Colonic mucosa (tissue), 4 donors: ENCODE results near the gene CERS1. TPM values are rescaled to one million over a fixed set of nuclear protein-coding genes. Genes with fewer than 3 reads are reported as not detected.
A peak's percentile ranks its signal among the peaks of the same experiment; 100 is the strongest.

Experiments
- DNase-seq: peaks from one replicate; pipeline ENCODE4 v3.0.0-alpha.2; 2020
- H3K27ac ChIP-seq: fragments of 200-600 bp; one replicate; pipeline ENCODE4 v1.8.0; 2021
- H3K27me3 ChIP-seq: fragments of 200-600 bp; one replicate; pipeline ENCODE4 v1.8.0; 2021
- H3K36me3 ChIP-seq: fragments of 200-600 bp; one replicate; pipeline ENCODE4 v1.8.0; 2021
- H3K4me1 ChIP-seq: fragments of 200-600 bp; one replicate; pipeline ENCODE4 v1.8.0; 2021; ENCODE audit warnings: mild to moderate bottlenecking
- H3K4me3 ChIP-seq: fragments of 200-600 bp; one replicate; pipeline ENCODE4 v1.8.0; 2021
- H3K9ac ChIP-seq, 2 donors: one replicate each; pipeline ENCODE4 v1.7.0; 2013; ENCODE audit warnings: control low read depth in 2 of 2, low read depth in 2 of 2, low read length in 2 of 2
- H3K9me3 ChIP-seq: fragments of 200-600 bp; one replicate; pipeline ENCODE4 v1.8.0; 2021
- CTCF ChIP-seq: fragments of 200-600 bp; IDR thresholded peaks from one replicate; pipeline ENCODE4 v1.8.0; 2022; ENCODE audit warnings: antibody characterized with exemption, mild to moderate bottlenecking
- intact Hi-C: fragments of 100-400 bp; cut with DNase I; formaldehyde crosslinking; loops from one replicate; pipeline ENCODE4 v1.14.1; 2022
- total RNA-seq, 2 donors: library from RNA; stranded (reverse); fragmentation: NEBNext Ultra II Directional in 1 of 2; extraction: Animal tissue kit (Norgen Biotek cat#: 25700) in 1 of 2; gene quantifications; one replicate each; pipeline ENCODE4 v1.2.1, GENCODE V29; 2021
- donor health status: healthy.
- donor health status: DM: no; HTN: no; CAD: no.
- donor health status: DM: no; HTN: no; CAD: no.

CERS1 gene
- total RNA-seq, 2 donors from 2014 or later = 0.15 to 0.58 TPM

DNA sequence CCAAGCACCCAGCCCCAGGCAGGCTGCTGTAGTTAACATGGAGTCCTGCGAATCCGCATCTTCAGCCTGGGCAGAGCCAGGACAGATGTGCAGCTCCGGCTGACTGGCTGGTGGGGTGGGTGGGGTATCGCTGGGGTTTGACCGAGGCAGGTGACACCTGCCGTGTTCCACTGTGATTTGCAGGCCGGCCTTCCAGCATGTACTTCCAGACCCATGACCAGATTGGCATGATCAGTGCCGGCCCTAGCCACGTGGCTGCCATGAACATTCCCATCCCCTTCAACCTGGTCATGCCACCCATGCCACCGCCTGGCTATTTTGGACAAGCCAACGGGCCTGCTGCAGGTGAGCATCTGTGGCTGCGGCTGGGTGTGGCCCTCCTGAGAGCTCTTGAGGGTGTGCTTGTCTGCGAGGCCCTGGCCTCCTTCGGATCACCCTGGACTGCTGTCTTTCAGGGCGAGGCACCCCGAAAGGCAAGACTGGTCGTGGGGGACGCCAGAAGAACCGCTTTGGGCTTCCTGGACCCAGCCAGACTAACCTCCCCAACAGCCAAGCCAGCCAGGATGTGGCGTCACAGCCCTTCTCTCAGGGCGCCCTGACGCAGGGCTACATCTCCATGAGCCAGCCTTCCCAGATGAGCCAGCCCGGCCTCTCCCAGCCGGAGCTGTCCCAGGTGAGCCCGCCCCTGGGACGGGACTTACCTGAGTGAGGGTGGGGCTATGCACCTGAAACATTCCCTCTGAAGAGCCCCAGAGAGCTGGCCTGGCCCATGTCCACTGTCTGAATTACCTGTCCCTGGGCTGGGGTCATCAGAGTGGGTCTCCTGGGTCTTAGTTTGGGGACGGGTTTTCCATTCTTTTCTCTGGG, 30.6 kb downstream of the CERS1 start:
- peak; percentile 16 for DNase-seq
- Histone ChIP-seq H3K9ac (no peak overlapping the region), H3K4me1 (no peaks in the 10 kb centered on the region), H3K27me3 (peaks cover 6% of the 10 kb centered on the region), H3K4me3 (no peak overlapping the region), H3K27ac (no peak overlapping the region), H3K9me3 (no peaks in the 10 kb centered on the region), H3K36me3 (peaks cover 46% of the 10 kb centered on the region)
- intact Hi-C loops = no loop called here
- TF ChIP-seq CTCF = no peak

GRCh38 chr19:18863843-18864362, 32.1 kb downstream of the CERS1 start:
- Histone ChIP-seq H3K27me3 (no peaks in the 10 kb centered on the region), H3K9me3 (no peaks in the 10 kb centered on the region), H3K27ac (no peak overlapping the region), H3K4me3 (no peak overlapping the region), H3K9ac (no peak overlapping the region), H3K36me3 (peaks cover 54% of the 10 kb centered on the region), H3K4me1 (no peaks in the 10 kb centered on the region)
- intact Hi-C loops = no loop called here
- TF ChIP-seq CTCF = no peak
- peak; percentile 17 for DNase-seq

DNA sequence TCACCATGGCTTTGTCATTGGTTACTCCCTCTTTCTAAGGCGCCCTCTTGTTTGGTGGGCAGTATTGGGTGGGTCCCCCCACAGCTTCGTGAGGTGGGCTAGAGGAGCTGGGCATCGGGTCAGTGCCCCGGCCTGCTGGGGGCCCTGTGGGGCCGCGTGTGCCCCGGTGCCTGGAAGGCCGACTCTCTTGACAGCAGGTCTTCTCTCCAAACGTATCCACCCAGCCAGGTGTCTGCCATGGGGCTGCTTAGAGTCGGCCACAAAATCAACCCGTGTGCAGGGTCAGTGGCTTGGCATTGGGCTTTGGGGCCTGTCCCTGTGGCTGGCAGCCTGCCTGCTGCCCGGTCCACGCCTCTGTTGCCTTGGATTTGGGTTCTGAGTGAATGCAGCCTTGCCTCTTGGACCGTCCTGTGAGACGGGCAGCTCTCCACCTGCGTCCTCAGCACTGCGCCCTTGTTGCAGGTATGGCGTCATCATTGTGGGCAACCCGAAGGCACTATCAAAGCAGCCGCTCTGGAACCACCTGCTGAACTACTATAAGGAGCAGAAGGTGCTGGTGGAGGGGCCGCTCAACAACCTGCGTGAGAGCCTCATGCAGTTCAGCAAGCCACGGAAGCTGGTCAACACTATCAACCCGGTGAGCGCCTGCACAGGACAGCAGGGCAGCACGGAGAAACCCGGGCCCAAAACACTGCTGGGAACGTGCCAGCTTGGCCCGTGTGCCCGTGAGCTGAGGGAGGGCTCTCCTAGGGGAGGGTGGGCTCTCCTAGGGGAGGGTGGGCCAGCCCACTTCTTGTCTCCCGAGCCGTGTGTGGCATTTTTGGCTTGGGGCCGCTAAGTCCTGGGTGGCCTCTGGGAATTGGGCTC, 32.7 kb downstream of the CERS1 start:
- H3K36me3 ChIP-seq = peaks cover 54% of the 10 kb centered on the region
- no peaks in the 10 kb centered on the region for H3K27me3 ChIP-seq
- no peaks in the 10 kb centered on the region for H3K9me3 ChIP-seq
- H3K9ac ChIP-seq = no peak overlapping the region
- DNase-seq = peak; percentile 15
- H3K4me3 ChIP-seq = no peak overlapping the region
- H3K27ac ChIP-seq = no peak overlapping the region
- H3K4me1 ChIP-seq = no peaks in the 10 kb centered on the region
- TF ChIP-seq CTCF = no peak
- intact Hi-C loops = no loop called here

GRCh38 chr19:18861917-18862316, 34.0 kb downstream of the CERS1 start:
- Histone ChIP-seq H3K4me1 (no peaks in the 10 kb centered on the region), H3K9ac (no peak overlapping the region), H3K9me3 (no peaks in the 10 kb centered on the region), H3K27ac (no peak overlapping the region), H3K36me3 (peaks cover 53% of the 10 kb centered on the region), H3K4me3 (no peak overlapping the region), H3K27me3 (no peaks in the 10 kb centered on the region)
- DNase-seq = no peak
- intact Hi-C loops = no loop called here
- TF ChIP-seq CTCF = no peak

GRCh38 chr19:18861235-18861634, 34.7 kb downstream of the CERS1 start:
- Histone ChIP-seq H3K9me3 (no peaks in the 10 kb centered on the region), H3K4me3 (no peak overlapping the region), H3K9ac (no peak overlapping the region), H3K27me3 (no peaks in the 10 kb centered on the region), H3K27ac (no peak overlapping the region), H3K36me3 (peaks cover 59% of the 10 kb centered on the region), H3K4me1 (no peaks in the 10 kb centered on the region)
- intact Hi-C loops = no loop called here
- TF ChIP-seq CTCF = no peak
- DNase-seq = peak; percentile 15
